Measurements from ENCODE around the gene TSGA10.
A peak's percentile ranks its signal among the peaks of the same experiment; 100 is the strongest.
"Not testable (repeated sequence)": the region's sequence is repeated elsewhere in the genome, so short reads cannot be mapped to it uniquely, and the experiment has no call there.

Gene TSGA10

GRCh38 chr2:99140860-99141109 lies 14.0 kb downstream of the TSGA10 start:
- Histone ChIP-seq H3K4me3 (ENCODE audit: low read length) (peak overlapping the region; percentile 83), H3K4me1 (ENCODE audit: insufficient read depth, low read length) (peaks cover 13% of the 10 kb centered on the region), H3K9me3 (ENCODE audit: low read length) (no peaks in the 10 kb centered on the region), H3K36me3 (ENCODE audit: insufficient read depth, low read length) (no peaks in the 10 kb centered on the region), H3K27me3 (ENCODE audit: insufficient read depth, low read length) (no peaks in the 10 kb centered on the region), H2AFZ (ENCODE audit: low read depth, low read length) (peak overlapping the region; percentile 79)

DNA sequence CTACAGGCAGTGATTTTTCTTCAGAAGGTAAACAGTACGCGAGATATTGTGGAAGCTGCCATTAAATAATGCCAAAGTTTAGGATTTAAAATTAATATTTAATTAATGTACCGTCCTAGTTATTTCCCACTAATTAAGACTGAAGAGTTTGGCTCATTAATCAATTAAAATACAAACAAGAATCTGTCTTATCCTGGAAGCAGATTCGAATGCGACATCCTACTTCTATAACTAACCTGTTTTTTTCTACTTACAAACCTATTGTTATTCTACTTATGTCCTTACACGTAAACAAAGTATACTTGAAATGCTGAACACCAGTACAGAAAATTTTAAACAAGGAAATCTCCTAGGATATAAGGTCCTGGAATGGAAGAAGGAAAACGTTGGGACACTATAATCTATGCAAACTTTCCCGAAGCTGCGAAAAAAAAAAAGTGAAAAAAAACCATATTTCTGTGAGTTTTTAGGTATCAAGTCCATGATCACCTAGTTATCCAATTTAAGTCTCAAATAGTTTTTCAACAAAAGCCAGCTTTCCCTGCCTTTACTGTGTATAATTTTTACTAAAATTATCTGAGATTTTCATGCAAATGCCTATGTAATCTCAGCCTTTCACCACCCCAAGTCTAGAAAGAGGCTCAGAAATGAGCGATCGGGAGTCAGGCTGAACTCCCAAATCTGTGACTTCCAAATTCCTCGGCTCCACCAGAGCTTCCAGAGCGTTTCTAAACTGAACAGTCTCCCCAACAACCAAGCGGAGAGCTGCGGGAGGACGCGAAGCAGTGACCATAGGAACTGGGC lies 14.5 kb downstream of the TSGA10 start:
- peak overlapping the region; percentile 79 for H2AFZ ChIP-seq (ENCODE audit: low read depth, low read length)
- H3K4me3 ChIP-seq (ENCODE audit: low read length), result peak overlapping the region; percentile 83
- H3K27me3 ChIP-seq (ENCODE audit: insufficient read depth, low read length), result no peaks in the 10 kb centered on the region
- no peaks in the 10 kb centered on the region for H3K9me3 ChIP-seq (ENCODE audit: low read length)
- H3K4me1 ChIP-seq (ENCODE audit: insufficient read depth, low read length), result peaks cover 13% of the 10 kb centered on the region
- H3K36me3 ChIP-seq (ENCODE audit: insufficient read depth, low read length), result no peaks in the 10 kb centered on the region

- Histone ChIP-seq H3K4me1 (ENCODE audit: insufficient read depth, low read length) (peaks cover 13% of the 10 kb centered on the region), H2AFZ (ENCODE audit: low read depth, low read length) (no peak overlapping the region), H3K9me3 (ENCODE audit: low read length) (no peaks in the 10 kb centered on the region), H3K4me3 (ENCODE audit: low read length) (no peak overlapping the region), H3K27me3 (ENCODE audit: insufficient read depth, low read length) (no peaks in the 10 kb centered on the region), H3K36me3 (ENCODE audit: insufficient read depth, low read length) (no peaks in the 10 kb centered on the region)
These were observed 15.7 kb downstream of the TSGA10 start for GRCh38 chr2:99139003-99139402.

DNA sequence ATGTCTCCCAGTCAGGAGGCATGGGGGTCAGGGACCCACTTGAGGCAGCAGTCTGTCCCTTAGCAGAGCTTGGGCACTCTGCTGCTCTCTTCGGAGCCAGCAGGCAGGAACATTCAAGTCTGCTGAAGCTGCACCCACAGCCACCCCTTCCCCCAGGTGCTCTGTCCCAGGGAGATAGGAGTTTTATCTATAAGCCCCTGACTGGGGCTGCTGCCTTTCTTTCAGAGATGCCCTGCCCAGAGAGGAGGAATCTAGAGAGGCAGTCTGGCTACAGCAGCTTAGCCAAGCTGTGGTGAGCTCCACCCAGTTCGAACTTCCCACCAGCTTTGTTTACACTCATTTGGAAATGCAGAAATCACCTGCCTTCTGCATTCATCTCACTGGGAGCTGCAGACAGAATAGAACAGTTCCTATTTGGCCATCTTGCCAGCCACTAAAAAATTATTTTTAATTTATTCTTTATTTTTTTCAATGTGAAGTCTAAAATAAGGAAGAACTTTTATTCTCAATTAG lies 19.6 kb downstream of the TSGA10 start:
- not testable (repeated sequence) for H3K4me1 ChIP-seq (ENCODE audit: insufficient read depth, low read length); H3K27me3 ChIP-seq (ENCODE audit: insufficient read depth, low read length); H3K4me3 ChIP-seq (ENCODE audit: low read length); H2AFZ ChIP-seq (ENCODE audit: low read depth, low read length); H3K9me3 ChIP-seq (ENCODE audit: low read length); H3K36me3 ChIP-seq (ENCODE audit: insufficient read depth, low read length)

DNA sequence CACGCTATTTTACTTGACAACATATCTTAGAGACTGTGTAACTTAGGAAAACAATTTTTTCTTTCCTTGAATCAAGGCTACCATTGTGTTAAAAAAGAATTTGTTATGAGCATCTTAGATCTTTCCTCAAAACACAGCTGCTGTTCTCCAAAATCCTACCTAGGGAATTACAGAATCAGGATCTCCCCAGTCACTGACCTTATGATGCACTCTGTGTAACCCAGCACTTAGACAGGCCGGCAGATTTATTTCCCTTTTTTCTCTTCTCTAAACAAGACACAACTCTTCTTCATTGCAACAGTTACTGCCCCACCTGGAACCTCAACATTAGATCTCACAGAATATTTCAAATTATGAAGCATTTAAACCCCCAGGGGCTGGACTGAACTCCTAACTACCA lies 26.8 kb downstream of the TSGA10 start:
- Histone ChIP-seq H3K9me3 (ENCODE audit: low read length) (no peaks in the 10 kb centered on the region), H3K27me3 (ENCODE audit: insufficient read depth, low read length) (no peaks in the 10 kb centered on the region), H2AFZ (ENCODE audit: low read depth, low read length) (no peak overlapping the region), H3K36me3 (ENCODE audit: insufficient read depth, low read length) (no peaks in the 10 kb centered on the region), H3K4me3 (ENCODE audit: low read length) (no peak overlapping the region), H3K4me1 (ENCODE audit: insufficient read depth, low read length) (peaks cover 5% of the 10 kb centered on the region)

GRCh38 chr2:99112617-99113016 lies 42.1 kb downstream of the TSGA10 start:
- Histone ChIP-seq H3K4me3 (ENCODE audit: low read length) (no peak overlapping the region), H2AFZ (ENCODE audit: low read depth, low read length) (no peak overlapping the region), H3K36me3 (ENCODE audit: insufficient read depth, low read length) (no peaks in the 10 kb centered on the region), H3K27me3 (ENCODE audit: insufficient read depth, low read length) (no peaks in the 10 kb centered on the region), H3K9me3 (ENCODE audit: low read length) (no peaks in the 10 kb centered on the region), H3K4me1 (ENCODE audit: insufficient read depth, low read length) (peaks cover 2% of the 10 kb centered on the region)

GRCh38 chr2:99111945-99112344 lies 42.8 kb downstream of the TSGA10 start:
- H2AFZ ChIP-seq (ENCODE audit: low read depth, low read length), result no peak overlapping the region
- H3K4me3 ChIP-seq (ENCODE audit: low read length), result no peak overlapping the region
- H3K9me3 ChIP-seq (ENCODE audit: low read length), result no peaks in the 10 kb centered on the region
- H3K4me1 ChIP-seq (ENCODE audit: insufficient read depth, low read length), result peaks cover 2% of the 10 kb centered on the region
- H3K27me3 ChIP-seq (ENCODE audit: insufficient read depth, low read length), result no peaks in the 10 kb centered on the region
- no peaks in the 10 kb centered on the region for H3K36me3 ChIP-seq (ENCODE audit: insufficient read depth, low read length)

DNA sequence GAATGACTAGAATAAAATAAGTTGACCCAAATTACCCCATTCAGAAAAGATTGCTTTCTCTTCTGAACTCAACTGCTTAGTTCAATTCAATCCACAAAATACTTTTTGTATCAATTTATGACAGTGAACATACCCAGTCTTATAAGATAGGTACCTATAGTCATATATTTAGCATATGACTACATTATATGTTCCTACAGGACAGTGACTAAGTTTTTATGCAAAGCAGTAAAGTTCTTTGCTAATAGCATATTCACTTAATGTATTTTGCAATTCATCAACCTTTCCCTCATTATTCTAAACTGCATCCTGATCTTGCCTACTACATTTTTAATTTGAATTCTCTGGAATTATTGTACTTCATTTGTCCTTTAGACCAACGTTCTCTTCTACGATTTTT lies 43.5 kb downstream of the TSGA10 start:
- Histone ChIP-seq H3K4me1 (ENCODE audit: insufficient read depth, low read length) (peaks cover 2% of the 10 kb centered on the region), H3K9me3 (ENCODE audit: low read length) (no peaks in the 10 kb centered on the region), H2AFZ (ENCODE audit: low read depth, low read length) (no peak overlapping the region), H3K36me3 (ENCODE audit: insufficient read depth, low read length) (no peaks in the 10 kb centered on the region), H3K4me3 (ENCODE audit: low read length) (no peak overlapping the region), H3K27me3 (ENCODE audit: insufficient read depth, low read length) (no peaks in the 10 kb centered on the region)

GRCh38 chr2:99106913-99107312 lies 47.8 kb downstream of the TSGA10 start:
- no peaks in the 10 kb centered on the region for H3K36me3 ChIP-seq (ENCODE audit: insufficient read depth, low read length)
- no peaks in the 10 kb centered on the region for H3K4me1 ChIP-seq (ENCODE audit: insufficient read depth, low read length)
- no peak overlapping the region for H3K4me3 ChIP-seq (ENCODE audit: low read length)
- no peak overlapping the region for H2AFZ ChIP-seq (ENCODE audit: low read depth, low read length)
- no peaks in the 10 kb centered on the region for H3K27me3 ChIP-seq (ENCODE audit: insufficient read depth, low read length)
- no peaks in the 10 kb centered on the region for H3K9me3 ChIP-seq (ENCODE audit: low read length)

DNA sequence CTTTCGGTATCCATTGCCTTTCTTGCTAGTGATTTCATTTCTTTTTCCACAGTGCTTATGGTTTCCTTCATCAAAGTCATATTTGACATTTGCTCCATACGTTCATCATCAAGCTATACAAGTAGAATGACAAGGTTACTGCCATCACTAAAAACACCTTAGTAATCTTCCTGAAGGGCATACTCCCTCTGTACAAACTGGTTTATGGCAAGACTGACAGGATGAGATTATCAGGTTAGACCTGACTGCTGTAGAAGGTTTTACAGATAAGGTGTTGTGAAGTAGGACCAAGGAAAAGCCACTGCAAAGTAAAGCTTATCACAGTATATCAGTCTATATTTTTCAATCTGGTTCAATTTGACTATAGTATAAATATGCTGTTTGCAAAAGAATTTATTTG lies 50.7 kb downstream of the TSGA10 start:
- H3K4me3 ChIP-seq (ENCODE audit: low read length), result no peak overlapping the region
- H3K4me1 ChIP-seq (ENCODE audit: insufficient read depth, low read length), result no peaks in the 10 kb centered on the region
- H3K36me3 ChIP-seq (ENCODE audit: insufficient read depth, low read length), result no peaks in the 10 kb centered on the region
- no peak overlapping the region for H2AFZ ChIP-seq (ENCODE audit: low read depth, low read length)
- H3K9me3 ChIP-seq (ENCODE audit: low read length), result no peaks in the 10 kb centered on the region
- H3K27me3 ChIP-seq (ENCODE audit: insufficient read depth, low read length), result no peaks in the 10 kb centered on the region

DNA sequence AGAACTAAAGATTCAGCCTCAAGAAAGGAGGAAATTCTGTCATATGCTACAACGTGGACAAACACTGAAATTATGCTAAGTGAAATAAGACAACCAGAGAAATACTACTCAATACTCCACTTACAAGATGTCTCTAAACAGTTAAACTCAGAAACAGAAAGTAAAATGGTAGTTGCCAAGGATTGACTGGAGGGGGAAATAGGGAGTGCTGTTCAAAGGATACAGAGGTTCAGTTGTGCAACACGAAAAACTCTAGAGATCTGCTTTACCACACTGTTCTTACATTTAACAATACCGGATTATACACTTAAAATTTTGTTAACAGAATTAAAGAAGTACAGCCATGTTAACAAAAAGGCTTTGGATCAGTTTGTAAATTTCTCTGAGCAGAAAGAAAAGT lies 53.0 kb downstream of the TSGA10 start:
- Histone ChIP-seq H3K4me3 (ENCODE audit: low read length) (no peak overlapping the region), H2AFZ (ENCODE audit: low read depth, low read length) (peak overlapping the region; percentile 16), H3K27me3 (ENCODE audit: insufficient read depth, low read length) (no peaks in the 10 kb centered on the region), H3K9me3 (ENCODE audit: low read length) (no peaks in the 10 kb centered on the region), H3K4me1 (ENCODE audit: insufficient read depth, low read length) (no peaks in the 10 kb centered on the region), H3K36me3 (ENCODE audit: insufficient read depth, low read length) (no peaks in the 10 kb centered on the region)

DNA sequence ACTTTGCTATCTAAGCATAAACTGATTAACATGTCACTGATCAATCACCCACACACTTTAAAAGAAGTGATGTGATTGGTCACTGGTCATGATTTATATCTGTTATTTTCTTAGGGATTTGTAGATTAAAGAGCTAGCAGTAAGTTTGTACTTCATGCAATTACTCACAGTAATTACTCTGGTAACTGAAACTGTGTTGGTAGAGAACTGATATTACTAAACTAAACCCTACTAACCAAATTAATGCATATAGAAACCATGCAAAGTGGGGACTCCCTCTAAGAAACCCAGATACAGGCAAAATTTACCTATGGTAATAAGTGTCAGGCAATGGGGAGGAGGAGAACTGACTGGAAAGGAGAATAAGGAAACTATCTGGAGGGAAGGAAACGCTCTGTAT lies 58.0 kb downstream of the TSGA10 start:
- H3K4me3 ChIP-seq (ENCODE audit: low read length), result no peak overlapping the region
- H3K27me3 ChIP-seq (ENCODE audit: insufficient read depth, low read length), result no peaks in the 10 kb centered on the region
- no peaks in the 10 kb centered on the region for H3K9me3 ChIP-seq (ENCODE audit: low read length)
- no peaks in the 10 kb centered on the region for H3K36me3 ChIP-seq (ENCODE audit: insufficient read depth, low read length)
- H2AFZ ChIP-seq (ENCODE audit: low read depth, low read length), result no peak overlapping the region
- no peaks in the 10 kb centered on the region for H3K4me1 ChIP-seq (ENCODE audit: insufficient read depth, low read length)

DNA sequence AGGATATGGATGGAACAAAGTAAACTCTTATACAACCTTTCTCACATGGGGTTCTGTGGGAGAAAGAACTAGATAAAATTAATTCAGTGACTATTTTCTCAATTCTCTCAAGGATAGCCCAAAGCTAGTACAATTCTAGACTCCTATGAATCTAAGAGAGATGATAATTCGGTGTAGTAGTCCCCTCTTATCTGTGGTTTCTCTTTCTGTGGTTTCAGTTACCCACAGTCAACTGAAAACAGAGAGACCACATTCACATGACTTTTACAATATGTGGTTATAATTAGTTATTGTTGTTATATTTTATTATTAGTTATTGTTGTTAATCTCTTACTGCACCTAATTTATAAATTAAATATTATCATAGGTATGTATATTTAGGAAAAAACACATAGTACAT lies 66.7 kb downstream of the TSGA10 start:
- Histone ChIP-seq H3K9me3 (ENCODE audit: low read length) (no peaks in the 10 kb centered on the region), H3K27me3 (ENCODE audit: insufficient read depth, low read length) (peaks cover 3% of the 10 kb centered on the region), H3K4me3 (ENCODE audit: low read length) (no peak overlapping the region), H3K36me3 (ENCODE audit: insufficient read depth, low read length) (no peaks in the 10 kb centered on the region), H3K4me1 (ENCODE audit: insufficient read depth, low read length) (no peaks in the 10 kb centered on the region), H2AFZ (ENCODE audit: low read depth, low read length) (no peak overlapping the region)

GRCh38 chr2:99086385-99086784 lies 68.4 kb downstream of the TSGA10 start:
- Histone ChIP-seq H3K9me3 (ENCODE audit: low read length) (no peaks in the 10 kb centered on the region), H3K4me1 (ENCODE audit: insufficient read depth, low read length) (no peaks in the 10 kb centered on the region), H3K4me3 (ENCODE audit: low read length) (no peak overlapping the region), H3K27me3 (ENCODE audit: insufficient read depth, low read length) (peaks cover 15% of the 10 kb centered on the region), H3K36me3 (ENCODE audit: insufficient read depth, low read length) (no peaks in the 10 kb centered on the region), H2AFZ (ENCODE audit: low read depth, low read length) (no peak overlapping the region)
